Raji (cell line): ENCODE measurements around the gene ZNF580.

Experiments
- POLR2A ChIP-seq: IDR thresholded peaks from 2 replicates; pipeline ENCODE4 v1.6.1; 2011; ENCODE audit warnings: low read depth, low read length, control low read depth; ENCODE audit not compliant: insufficient read depth

The ZNF580 gene

GRCh38 chr19:55679343-55680257, 38.8 kb downstream of the ZNF580 start:
- TF ChIP-seq POLR2A, result no peak

GRCh38 chr19:55680339-55681130, 39.7 kb downstream of the ZNF580 start:
- no peak for TF ChIP-seq POLR2A

GRCh38 chr19:55681131-55682092, 40.6 kb downstream of the ZNF580 start:
- no peak for TF ChIP-seq POLR2A

- no peak for TF ChIP-seq POLR2A
Observed at GRCh38 chr19:55683449-55684261, 42.9 kb downstream of the ZNF580 start.

- TF ChIP-seq POLR2A, result no peak
Observed at GRCh38 chr19:55684946-55685681, 44.3 kb downstream of the ZNF580 start.

- TF ChIP-seq POLR2A, result no peak
Observed at GRCh38 chr19:55685776-55686175, 45.0 kb downstream of the ZNF580 start.

- no peak for TF ChIP-seq POLR2A
Observed at GRCh38 chr19:55686311-55687050, 45.7 kb downstream of the ZNF580 start.

- TF ChIP-seq POLR2A, result no peak
Observed at GRCh38 chr19:55687281-55688201, 46.7 kb downstream of the ZNF580 start.

- TF ChIP-seq POLR2A, result no peak
Observed at GRCh38 chr19:55688422-55689218, 47.8 kb downstream of the ZNF580 start.

GRCh38 chr19:55689411-55690108, 48.8 kb downstream of the ZNF580 start:
- no peak for TF ChIP-seq POLR2A
